Measurements from ENCODE around the gene FAM83D. TPM values are rescaled to one million over a fixed set of nuclear protein-coding genes. Genes with fewer than 3 reads are reported as not detected.

Gene FAM83D
- total RNA-seq, 1 donor from 2014 or later = 4.5 TPM

GRCh38 chr20:38937000-38937399 is 10.8 kb downstream of the FAM83D start:
- TF ChIP-seq, protein P1, sequence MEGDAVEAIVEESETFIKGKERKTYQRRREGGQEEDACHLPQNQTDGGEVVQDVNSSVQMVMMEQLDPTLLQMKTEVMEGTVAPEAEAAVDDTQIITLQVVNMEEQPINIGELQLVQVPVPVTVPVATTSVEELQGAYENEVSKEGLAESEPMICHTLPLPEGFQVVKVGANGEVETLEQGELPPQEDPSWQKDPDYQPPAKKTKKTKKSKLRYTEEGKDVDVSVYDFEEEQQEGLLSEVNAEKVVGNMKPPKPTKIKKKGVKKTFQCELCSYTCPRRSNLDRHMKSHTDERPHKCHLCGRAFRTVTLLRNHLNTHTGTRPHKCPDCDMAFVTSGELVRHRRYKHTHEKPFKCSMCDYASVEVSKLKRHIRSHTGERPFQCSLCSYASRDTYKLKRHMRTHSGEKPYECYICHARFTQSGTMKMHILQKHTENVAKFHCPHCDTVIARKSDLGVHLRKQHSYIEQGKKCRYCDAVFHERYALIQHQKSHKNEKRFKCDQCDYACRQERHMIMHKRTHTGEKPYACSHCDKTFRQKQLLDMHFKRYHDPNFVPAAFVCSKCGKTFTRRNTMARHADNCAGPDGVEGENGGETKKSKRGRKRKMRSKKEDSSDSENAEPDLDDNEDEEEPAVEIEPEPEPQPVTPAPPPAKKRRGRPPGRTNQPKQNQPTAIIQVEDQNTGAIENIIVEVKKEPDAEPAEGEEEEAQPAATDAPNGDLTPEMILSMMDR (IDR thresholded peaks at IDR 0.05) = no peak
- Mint-ChIP-seq H3K36me3 (ENCODE audit: low read depth) (peaks cover 2% of the 10 kb centered on the region), H3K27ac (ENCODE audit: unreplicated experiment) (no peak overlapping the region)

GRCh38 chr20:38937978-38938473 is 11.8 kb downstream of the FAM83D start:
- peaks cover 7% of the 10 kb centered on the region for H3K4me1 Mint-ChIP-seq (ENCODE audit: low read depth)
- no peak for DNase-seq (ENCODE audit: low spot score)
- no peaks in the 10 kb centered on the region for H3K9me3 Mint-ChIP-seq (ENCODE audit: low read depth)
- H3K36me3 Mint-ChIP-seq (ENCODE audit: low read depth) = peaks cover 2% of the 10 kb centered on the region
- H3K27ac Mint-ChIP-seq (ENCODE audit: unreplicated experiment) = no peak overlapping the region
- no peak overlapping the region for H3K4me3 Mint-ChIP-seq (ENCODE audit: unreplicated experiment)
- H3K27me3 Mint-ChIP-seq (ENCODE audit: low read depth) = no peaks in the 10 kb centered on the region
- TF ChIP-seq, protein P1 (IDR thresholded peaks at IDR 0.05) = no peak

More at GRCh38 chr20:38937000-38937399, 10.8 kb downstream of the FAM83D start:
- Mint-ChIP-seq H3K9me3 (ENCODE audit: low read depth) (no peaks in the 10 kb centered on the region), H3K4me1 (ENCODE audit: low read depth) (peaks cover 7% of the 10 kb centered on the region), H3K27me3 (ENCODE audit: low read depth) (no peaks in the 10 kb centered on the region), H3K4me3 (ENCODE audit: unreplicated experiment) (no peak overlapping the region)
- no peak for DNase-seq (ENCODE audit: low spot score)

DNA sequence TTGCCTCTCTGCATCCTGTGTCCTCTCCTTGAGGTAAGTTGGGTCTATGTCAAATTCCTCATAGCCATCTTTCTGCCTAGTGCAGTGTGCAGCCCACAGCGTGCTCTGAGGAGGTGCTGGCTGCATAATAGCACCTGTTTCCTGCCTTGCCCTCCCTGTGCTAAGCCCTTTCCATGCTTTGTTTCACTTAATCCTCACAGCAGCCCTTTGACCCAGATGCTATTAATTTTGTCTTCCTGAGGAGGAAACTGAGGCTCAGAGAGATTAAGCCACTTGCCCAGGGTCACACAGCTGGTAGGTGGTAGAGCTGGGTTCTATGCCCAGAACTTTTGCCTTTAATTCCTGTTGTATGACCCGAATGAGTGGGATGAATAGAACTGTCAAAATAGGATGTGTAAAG is 13.5 kb downstream of the FAM83D start:
- TF ChIP-seq, protein P1 (IDR thresholded peaks at IDR 0.05) = no peak
- no peaks in the 10 kb centered on the region for H3K9me3 Mint-ChIP-seq (ENCODE audit: low read depth)
- H3K4me3 Mint-ChIP-seq (ENCODE audit: unreplicated experiment) = no peak overlapping the region
- no peaks in the 10 kb centered on the region for H3K27me3 Mint-ChIP-seq (ENCODE audit: low read depth)
- DNase-seq (ENCODE audit: low spot score) = no peak
- no peak overlapping the region for H3K27ac Mint-ChIP-seq (ENCODE audit: unreplicated experiment)
- H3K36me3 Mint-ChIP-seq (ENCODE audit: low read depth) = peaks cover 2% of the 10 kb centered on the region
- peaks cover 7% of the 10 kb centered on the region for H3K4me1 Mint-ChIP-seq (ENCODE audit: low read depth)

- H3K4me3 Mint-ChIP-seq (ENCODE audit: unreplicated experiment) = no peak overlapping the region
- H3K9me3 Mint-ChIP-seq (ENCODE audit: low read depth) = no peaks in the 10 kb centered on the region
Measured at GRCh38 chr20:38940644-38941043, 14.4 kb downstream of the FAM83D start.

GRCh38 chr20:38941726-38942389 is 15.6 kb downstream of the FAM83D start:
- no peak for DNase-seq (ENCODE audit: low spot score)
- no peak overlapping the region for H3K4me3 Mint-ChIP-seq (ENCODE audit: unreplicated experiment)
- no peak overlapping the region for H3K27ac Mint-ChIP-seq (ENCODE audit: unreplicated experiment)
- no peaks in the 10 kb centered on the region for H3K27me3 Mint-ChIP-seq (ENCODE audit: low read depth)
- no peaks in the 10 kb centered on the region for H3K9me3 Mint-ChIP-seq (ENCODE audit: low read depth)
- H3K4me1 Mint-ChIP-seq (ENCODE audit: low read depth) = no peaks in the 10 kb centered on the region
- TF ChIP-seq, protein P1 (IDR thresholded peaks at IDR 0.05) = no peak
- H3K36me3 Mint-ChIP-seq (ENCODE audit: low read depth) = peaks cover 4% of the 10 kb centered on the region

More at GRCh38 chr20:38940644-38941043, 14.4 kb downstream of the FAM83D start:
- Mint-ChIP-seq H3K27ac (ENCODE audit: unreplicated experiment) (no peak overlapping the region), H3K4me1 (ENCODE audit: low read depth) (peaks cover 6% of the 10 kb centered on the region), H3K36me3 (ENCODE audit: low read depth) (peaks cover 2% of the 10 kb centered on the region), H3K27me3 (ENCODE audit: low read depth) (no peaks in the 10 kb centered on the region)
- DNase-seq (ENCODE audit: low spot score) = no peak
- TF ChIP-seq, protein P1 (IDR thresholded peaks at IDR 0.05) = no peak
